HEK293 (cell line): ENCODE data around the gene NISCH.

Source experiments
- BCL11A ChIP-seq: fragments of 450-650 bp; formaldehyde crosslinking; IDR thresholded peaks from 2 replicates; pipeline ENCODE4 v1.5.1; 2016; ENCODE audit warnings: low read depth, missing biosample characterization, missing genetic modification characterization
- CTCF ChIP-seq: fragments of 450-650 bp; formaldehyde crosslinking; IDR thresholded peaks from 2 replicates; pipeline ENCODE4 v1.5.1; 2016; ENCODE audit warnings: missing biosample characterization, missing genetic modification characterization
- GFI1B ChIP-seq: fragments of 450-650 bp; formaldehyde crosslinking; IDR thresholded peaks from 2 replicates; pipeline ENCODE4 v1.5.1; 2016; ENCODE audit warnings: missing biosample characterization, missing genetic modification characterization
- GLI4 ChIP-seq: fragments of 450-650 bp; formaldehyde crosslinking; IDR thresholded peaks from 2 replicates; pipeline ENCODE4 v1.5.1; 2016; ENCODE audit warnings: missing biosample characterization, missing genetic modification characterization
- INSM2 ChIP-seq: fragments of 450-650 bp; formaldehyde crosslinking; IDR thresholded peaks from 2 replicates; pipeline ENCODE4 v1.5.1; 2016; ENCODE audit warnings: missing biosample characterization, missing genetic modification characterization
- KLF1 ChIP-seq: fragments of 450-650 bp; formaldehyde crosslinking; IDR thresholded peaks from 2 replicates; pipeline ENCODE4 v1.5.1; 2016; ENCODE audit warnings: missing biosample characterization, missing genetic modification characterization
- KLF8 ChIP-seq: fragments of 450-650 bp; formaldehyde crosslinking; IDR thresholded peaks from 2 replicates; pipeline ENCODE4 v1.5.1; 2016; ENCODE audit warnings: missing biosample characterization, missing genetic modification characterization
- MYNN ChIP-seq: fragments of 450-650 bp; formaldehyde crosslinking; IDR thresholded peaks from 2 replicates; pipeline ENCODE4 v1.5.1; 2016; ENCODE audit warnings: missing biosample characterization, missing genetic modification characterization, borderline replicate concordance
- ZBTB20 ChIP-seq: fragments of 450-650 bp; formaldehyde crosslinking; IDR thresholded peaks from 2 replicates; pipeline ENCODE4 v1.5.1; 2016; ENCODE audit warnings: missing biosample characterization, missing genetic modification characterization
- ZBTB21 ChIP-seq: fragments of 450-650 bp; formaldehyde crosslinking; IDR thresholded peaks from 2 replicates; pipeline ENCODE4 v1.5.1; 2017; ENCODE audit warnings: missing biosample characterization, missing genetic modification characterization
- ZBTB8A ChIP-seq: fragments of 450-650 bp; formaldehyde crosslinking; IDR thresholded peaks from 2 replicates; pipeline ENCODE4 v1.5.1; 2016; ENCODE audit warnings: missing biosample characterization, missing genetic modification characterization
- ZIC2 ChIP-seq: fragments of 450-650 bp; formaldehyde crosslinking; IDR thresholded peaks from 2 replicates; pipeline ENCODE4 v1.5.1; 2016; ENCODE audit warnings: missing biosample characterization, missing genetic modification characterization
- ZNF112 ChIP-seq: fragments of 450-650 bp; formaldehyde crosslinking; IDR thresholded peaks from 2 replicates; pipeline ENCODE4 v1.5.0; 2017; ENCODE audit warnings: missing biosample characterization, missing genetic modification characterization
- ZNF311 ChIP-seq: fragments of 450-650 bp; formaldehyde crosslinking; IDR thresholded peaks from 2 replicates; pipeline ENCODE4 v1.5.1; 2017; ENCODE audit warnings: missing biosample characterization, missing genetic modification characterization, borderline replicate concordance
- ZNF514 ChIP-seq: fragments of 450-650 bp; formaldehyde crosslinking; IDR thresholded peaks from 2 replicates; pipeline ENCODE4 v1.5.1; 2016; ENCODE audit warnings: missing biosample characterization, missing genetic modification characterization
- ZNF561 ChIP-seq: fragments of 450-650 bp; IDR thresholded peaks from 2 replicates; pipeline ENCODE4 v1.5.1; 2018; ENCODE audit warnings: missing biosample characterization, missing genetic modification characterization, borderline replicate concordance
- ZNF585B ChIP-seq: fragments of 450-650 bp; formaldehyde crosslinking; IDR thresholded peaks from 2 replicates; pipeline ENCODE4 v1.5.1; 2016; ENCODE audit warnings: missing biosample characterization, missing genetic modification characterization
- ZNF596 ChIP-seq: fragments of 450-650 bp; IDR thresholded peaks from 2 replicates; pipeline ENCODE4 v1.5.0; 2018; ENCODE audit warnings: missing biosample characterization, mild to moderate bottlenecking, missing genetic modification characterization, moderate library complexity
- ZNF623 ChIP-seq: fragments of 450-650 bp; formaldehyde crosslinking; IDR thresholded peaks from 2 replicates; pipeline ENCODE4 v1.5.1; 2016; ENCODE audit warnings: missing biosample characterization, missing genetic modification characterization
- ZNF624 ChIP-seq: fragments of 450-650 bp; formaldehyde crosslinking; IDR thresholded peaks from 2 replicates; pipeline ENCODE4 v1.5.1; 2017; ENCODE audit warnings: missing biosample characterization, missing genetic modification characterization
- ZNF701 ChIP-seq: fragments of 450-650 bp; formaldehyde crosslinking; IDR thresholded peaks from 2 replicates; pipeline ENCODE4 v1.5.1; 2016; ENCODE audit warnings: missing biosample characterization, missing genetic modification characterization
- ZNF837 ChIP-seq: fragments of 450-650 bp; formaldehyde crosslinking; IDR thresholded peaks from 2 replicates; pipeline ENCODE4 v1.5.1; 2016; ENCODE audit warnings: missing biosample characterization, missing genetic modification characterization
- ZSCAN23 ChIP-seq: fragments of 450-650 bp; formaldehyde crosslinking; IDR thresholded peaks from 2 replicates; pipeline ENCODE4 v1.5.1; 2016; ENCODE audit warnings: missing biosample characterization, missing genetic modification characterization
- ZSCAN30 ChIP-seq: fragments of 450-650 bp; IDR thresholded peaks from 2 replicates; pipeline ENCODE4 v1.5.1; 2018; ENCODE audit warnings: missing biosample characterization, mild to moderate bottlenecking, missing genetic modification characterization, moderate library complexity
- TF ChIP-seq, protein P1 (sequence below): fragments of 450-650 bp; formaldehyde crosslinking; IDR thresholded peaks from 2 replicates; pipeline ENCODE4 v1.5.1; 2016; ENCODE audit warnings: missing biosample characterization, missing genetic modification characterization
- TF ChIP-seq, protein P2 (sequence below): fragments of 450-650 bp; formaldehyde crosslinking; conservative IDR thresholded peaks from 2 replicates; pipeline ENCODE4 v1.5.1; 2016; ENCODE audit warnings: low read depth, missing biosample characterization, missing genetic modification characterization
- TF ChIP-seq, protein P3 (sequence below): fragments of 450-650 bp; formaldehyde crosslinking; IDR thresholded peaks from 2 replicates; pipeline ENCODE4 v1.5.1; 2016; ENCODE audit warnings: missing biosample characterization, missing genetic modification characterization

Gene NISCH

DNA sequence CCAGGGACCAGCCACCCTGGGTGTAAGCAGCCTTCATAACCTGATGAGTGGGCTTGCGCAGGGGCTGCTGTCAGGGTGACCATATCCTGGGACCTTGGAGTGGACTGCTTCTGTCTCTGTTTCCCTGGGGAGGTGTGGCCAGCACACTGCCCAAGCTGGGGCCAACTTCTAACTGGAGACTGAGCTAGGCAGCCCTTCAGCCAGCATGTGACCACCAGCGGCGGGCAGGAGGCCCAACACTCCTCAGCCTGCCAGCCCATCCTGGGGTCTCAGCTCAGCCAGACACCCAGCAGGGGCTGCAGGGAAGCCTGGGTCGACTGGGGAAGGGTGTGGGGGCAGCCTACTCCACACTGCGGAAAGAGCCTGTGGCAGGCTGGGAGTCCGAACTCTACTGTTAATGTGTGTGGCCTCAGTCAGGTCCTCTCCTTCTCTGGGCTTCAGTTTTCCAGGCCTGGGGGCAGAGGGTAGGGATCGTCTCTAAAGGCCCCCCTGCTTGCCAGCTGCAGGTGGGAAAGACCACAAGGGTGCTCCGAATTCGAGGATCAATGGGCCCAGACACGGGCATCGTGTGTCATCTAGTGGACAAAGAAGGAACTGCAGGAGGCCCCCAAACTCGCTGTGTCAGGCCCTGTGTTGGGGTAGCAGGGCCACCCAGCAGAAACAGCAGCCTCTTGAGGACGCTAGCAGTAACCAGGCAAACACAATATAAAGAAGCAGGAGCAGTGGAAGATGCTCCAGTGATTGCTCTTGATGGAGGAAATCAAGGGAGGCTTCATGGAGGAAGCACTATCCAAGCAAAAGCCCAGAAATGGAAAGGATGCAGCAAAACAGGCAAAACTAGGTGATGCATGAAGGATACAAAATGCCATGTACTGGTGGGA, 8.5 kb upstream of the NISCH start (continued):
- TF ChIP-seq ZNF585B (tag by site-specific recombination): no peak
- TF ChIP-seq, protein P1, sequence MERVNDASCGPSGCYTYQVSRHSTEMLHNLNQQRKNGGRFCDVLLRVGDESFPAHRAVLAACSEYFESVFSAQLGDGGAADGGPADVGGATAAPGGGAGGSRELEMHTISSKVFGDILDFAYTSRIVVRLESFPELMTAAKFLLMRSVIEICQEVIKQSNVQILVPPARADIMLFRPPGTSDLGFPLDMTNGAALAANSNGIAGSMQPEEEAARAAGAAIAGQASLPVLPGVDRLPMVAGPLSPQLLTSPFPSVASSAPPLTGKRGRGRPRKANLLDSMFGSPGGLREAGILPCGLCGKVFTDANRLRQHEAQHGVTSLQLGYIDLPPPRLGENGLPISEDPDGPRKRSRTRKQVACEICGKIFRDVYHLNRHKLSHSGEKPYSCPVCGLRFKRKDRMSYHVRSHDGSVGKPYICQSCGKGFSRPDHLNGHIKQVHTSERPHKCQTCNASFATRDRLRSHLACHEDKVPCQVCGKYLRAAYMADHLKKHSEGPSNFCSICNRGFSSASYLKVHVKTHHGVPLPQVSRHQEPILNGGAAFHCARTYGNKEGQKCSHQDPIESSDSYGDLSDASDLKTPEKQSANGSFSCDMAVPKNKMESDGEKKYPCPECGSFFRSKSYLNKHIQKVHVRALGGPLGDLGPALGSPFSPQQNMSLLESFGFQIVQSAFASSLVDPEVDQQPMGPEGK (tag by site-specific recombination): peak; percentile 44; the same call in 1 of the 2 replicates
- TF ChIP-seq ZSCAN30 (tag by site-specific recombination): no peak
- no peak for TF ChIP-seq ZBTB8A (tag by site-specific recombination)
- no peak for TF ChIP-seq ZBTB20 (tag by site-specific recombination)
- TF ChIP-seq BCL11A (tag by site-specific recombination): no peak
- TF ChIP-seq ZNF701 (tag by site-specific recombination): no peak
- TF ChIP-seq ZNF596: no peak
- TF ChIP-seq GLI4 (tag by site-specific recombination): no peak
- TF ChIP-seq ZNF624 (tag by site-specific recombination): no peak
- no peak for TF ChIP-seq INSM2 (tag by site-specific recombination)
- TF ChIP-seq, protein P2, sequence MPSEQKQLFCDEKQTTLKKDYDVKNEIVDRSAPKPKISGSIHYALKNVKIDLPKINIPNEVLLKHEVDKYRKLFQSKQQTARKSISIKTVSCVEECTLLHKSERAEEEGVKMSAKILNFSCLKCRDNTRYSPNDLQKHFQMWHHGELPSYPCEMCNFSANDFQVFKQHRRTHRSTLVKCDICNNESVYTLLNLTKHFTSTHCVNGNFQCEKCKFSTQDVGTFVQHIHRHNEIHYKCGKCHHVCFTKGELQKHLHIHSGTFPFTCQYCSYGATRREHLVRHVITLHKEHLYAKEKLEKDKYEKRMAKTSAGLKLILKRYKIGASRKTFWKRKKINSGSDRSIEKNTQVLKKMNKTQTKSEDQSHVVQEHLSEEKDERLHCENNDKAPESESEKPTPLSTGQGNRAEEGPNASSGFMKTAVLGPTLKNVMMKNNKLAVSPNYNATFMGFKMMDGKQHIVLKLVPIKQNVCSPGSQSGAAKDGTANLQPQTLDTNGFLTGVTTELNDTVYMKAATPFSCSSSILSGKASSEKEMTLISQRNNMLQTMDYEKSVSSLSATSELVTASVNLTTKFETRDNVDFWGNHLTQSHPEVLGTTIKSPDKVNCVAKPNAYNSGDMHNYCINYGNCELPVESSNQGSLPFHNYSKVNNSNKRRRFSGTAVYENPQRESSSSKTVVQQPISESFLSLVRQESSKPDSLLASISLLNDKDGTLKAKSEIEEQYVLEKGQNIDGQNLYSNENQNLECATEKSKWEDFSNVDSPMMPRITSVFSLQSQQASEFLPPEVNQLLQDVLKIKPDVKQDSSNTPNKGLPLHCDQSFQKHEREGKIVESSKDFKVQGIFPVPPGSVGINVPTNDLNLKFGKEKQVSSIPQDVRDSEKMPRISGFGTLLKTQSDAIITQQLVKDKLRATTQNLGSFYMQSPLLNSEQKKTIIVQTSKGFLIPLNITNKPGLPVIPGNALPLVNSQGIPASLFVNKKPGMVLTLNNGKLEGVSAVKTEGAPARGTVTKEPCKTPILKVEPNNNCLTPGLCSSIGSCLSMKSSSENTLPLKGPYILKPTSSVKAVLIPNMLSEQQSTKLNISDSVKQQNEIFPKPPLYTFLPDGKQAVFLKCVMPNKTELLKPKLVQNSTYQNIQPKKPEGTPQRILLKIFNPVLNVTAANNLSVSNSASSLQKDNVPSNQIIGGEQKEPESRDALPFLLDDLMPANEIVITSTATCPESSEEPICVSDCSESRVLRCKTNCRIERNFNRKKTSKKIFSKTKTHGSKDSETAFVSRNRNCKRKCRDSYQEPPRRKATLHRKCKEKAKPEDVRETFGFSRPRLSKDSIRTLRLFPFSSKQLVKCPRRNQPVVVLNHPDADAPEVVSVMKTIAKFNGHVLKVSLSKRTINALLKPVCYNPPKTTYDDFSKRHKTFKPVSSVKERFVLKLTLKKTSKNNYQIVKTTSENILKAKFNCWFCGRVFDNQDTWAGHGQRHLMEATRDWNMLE: no peak
- TF ChIP-seq ZNF837 (tag by site-specific recombination): no peak
- TF ChIP-seq CTCF (tag by site-specific recombination): peak; percentile 75
- TF ChIP-seq KLF8 (tag by site-specific recombination): no peak
- no peak for TF ChIP-seq MYNN
- TF ChIP-seq ZNF561 (tag by site-specific recombination): no peak
- no peak for TF ChIP-seq ZNF311 (tag by site-specific recombination)
- TF ChIP-seq ZIC2 (tag by site-specific recombination): peak; percentile 44
- TF ChIP-seq ZNF514: no peak
- no peak for TF ChIP-seq ZBTB21 (tag by site-specific recombination)
- no peak for TF ChIP-seq ZNF112
- no peak for TF ChIP-seq ZSCAN23 (tag by site-specific recombination)
- TF ChIP-seq GFI1B (tag by site-specific recombination): no peak
- TF ChIP-seq KLF1 (tag by site-specific recombination): no peak
- TF ChIP-seq, protein P3, sequence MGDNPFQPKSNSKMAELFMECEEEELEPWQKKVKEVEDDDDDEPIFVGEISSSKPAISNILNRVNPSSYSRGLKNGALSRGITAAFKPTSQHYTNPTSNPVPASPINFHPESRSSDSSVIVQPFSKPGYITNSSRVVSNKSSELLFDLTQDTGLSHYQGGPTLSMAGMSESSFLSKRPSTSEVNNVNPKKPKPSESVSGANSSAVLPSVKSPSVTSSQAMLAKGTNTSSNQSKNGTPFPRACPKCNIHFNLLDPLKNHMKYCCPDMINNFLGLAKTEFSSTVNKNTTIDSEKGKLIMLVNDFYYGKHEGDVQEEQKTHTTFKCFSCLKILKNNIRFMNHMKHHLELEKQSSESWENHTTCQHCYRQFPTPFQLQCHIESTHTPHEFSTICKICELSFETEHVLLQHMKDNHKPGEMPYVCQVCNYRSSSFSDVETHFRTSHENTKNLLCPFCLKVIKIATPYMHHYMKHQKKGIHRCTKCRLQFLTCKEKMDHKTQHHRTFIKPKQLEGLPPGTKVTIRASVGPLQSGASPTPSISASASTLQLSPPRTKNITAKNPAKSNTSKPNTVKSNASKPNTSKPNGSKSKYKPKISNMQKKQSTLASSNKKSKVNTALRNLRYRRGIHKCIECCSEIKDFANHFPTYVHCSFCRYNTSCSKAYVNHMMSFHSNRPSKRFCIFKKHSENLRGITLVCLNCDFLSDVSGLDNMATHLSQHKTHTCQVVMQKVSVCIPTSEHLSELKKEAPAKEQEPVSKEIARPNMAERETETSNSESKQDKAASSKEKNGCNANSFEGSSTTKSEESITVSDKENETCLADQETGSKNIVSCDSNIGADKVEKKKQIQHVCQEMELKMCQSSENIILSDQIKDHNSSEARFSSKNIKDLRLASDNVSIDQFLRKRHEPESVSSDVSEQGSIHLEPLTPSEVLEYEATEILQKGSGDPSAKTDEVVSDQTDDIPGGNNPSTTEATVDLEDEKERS (tag by site-specific recombination): no peak
- TF ChIP-seq ZNF623 (tag by site-specific recombination): no peak
